CD8-positive, alpha-beta memory T cell (primary cell): ENCODE measurements around the gene CXXC4. TPM values are rescaled to one million over a fixed set of nuclear protein-coding genes. Genes with fewer than 3 reads are reported as not detected.

Experiments used
- CTCF ChIA-PET: fragments of 350-600 bp; sonication (Branson Sonifier 250); formaldehyde crosslinking; loops from one replicate; lab custom pipeline; 2021; ENCODE audit warnings: antibody characterized with exemption; lab: Charles Lee
- POLR2A ChIA-PET: fragments of 350-600 bp; sonication (Branson Sonifier 250); formaldehyde crosslinking; loops from one replicate; lab custom pipeline; 2021; ENCODE audit warnings: antibody characterized with exemption; lab: Charles Lee
- DNase-seq, 5 donors: peaks; one replicate each; pipeline versions ENCODE4 v3.0.0 to v3.0.0-alpha.2; 2020 to 2022; ENCODE audit warnings: mixed read lengths in 1 of 5
- H3K27ac ChIP-seq: one replicate; pipeline ENCODE4 v1.7.0; 2013; ENCODE audit warnings: low read depth, mild to moderate bottlenecking, low read length, moderate library complexity
- H3K27me3 ChIP-seq: 2 replicates; pipeline ENCODE4 v1.7.0; 2013; ENCODE audit warnings: low read length, mild to moderate bottlenecking; ENCODE audit not compliant: insufficient read depth, poor library complexity, severe bottlenecking
- H3K36me3 ChIP-seq: 2 replicates; pipeline ENCODE4 v1.7.0; 2013; ENCODE audit warnings: mild to moderate bottlenecking, low read length, moderate library complexity; ENCODE audit not compliant: insufficient read depth
- H3K4me1 ChIP-seq: 2 replicates; pipeline ENCODE4 v1.7.0; 2013; ENCODE audit warnings: mild to moderate bottlenecking, low read length, moderate library complexity; ENCODE audit not compliant: insufficient read depth
- H3K4me3 ChIP-seq: 2 replicates; pipeline ENCODE4 v1.7.0; 2013; ENCODE audit warnings: mild to moderate bottlenecking, low read length
- H3K9me3 ChIP-seq: 2 replicates; pipeline ENCODE4 v1.7.0; 2013; ENCODE audit warnings: mild to moderate bottlenecking, low read length
- H3K27ac Mint-ChIP-seq, 8 donors: one replicate each; pipeline ENCODE4 v1.8.0; 2020 to 2021; ENCODE audit warnings: mixed read lengths in 8 of 8, mild to moderate bottlenecking in 6 of 8, inconsistent platforms in 3 of 8, moderate library complexity in 3 of 8
- H3K27me3 Mint-ChIP-seq, 2 donors: one replicate each; pipeline ENCODE4 v1.8.0; 2020 to 2021; ENCODE audit warnings: mixed read lengths in 2 of 2, mild to moderate bottlenecking in 1 of 2, moderate library complexity in 1 of 2
- H3K36me3 Mint-ChIP-seq, 3 donors: one replicate each; pipeline ENCODE4 v1.8.0; 2020 to 2021; ENCODE audit warnings: mixed read lengths in 3 of 3, inconsistent platforms in 1 of 3, mild to moderate bottlenecking in 1 of 3
- H3K4me1 Mint-ChIP-seq, 3 donors: one replicate each; pipeline ENCODE4 v1.8.0; 2020 to 2021; ENCODE audit warnings: mixed read lengths in 3 of 3, inconsistent platforms in 1 of 3, mild to moderate bottlenecking in 1 of 3
- H3K4me3 Mint-ChIP-seq, 7 donors: one replicate each; pipeline ENCODE4 v1.8.0; 2020 to 2021; ENCODE audit warnings: mixed read lengths in 7 of 7, mild to moderate bottlenecking in 6 of 7, moderate library complexity in 4 of 7, inconsistent platforms in 2 of 7
- H3K9me3 Mint-ChIP-seq, 5 donors: one replicate each; pipeline ENCODE4 v1.8.0; 2020 to 2022; ENCODE audit warnings: mixed read lengths in 5 of 5, mild to moderate bottlenecking in 3 of 5, moderate library complexity in 2 of 5, inconsistent platforms in 1 of 5
- polyA plus RNA-seq: library from polyadenylated mRNA; unstranded; fragments of 300-500 nt; fragmentation: Illumina TruSeq; gene quantifications from one replicate; pipeline ENCODE4 v1.2.3, GENCODE V29; 2021
- total RNA-seq, 2 experiments: library from RNA; stranded (reverse); gene quantifications; one replicate each; pipeline ENCODE4 v1.2.3, GENCODE V29; 2021

The CXXC4 gene
- total and polyA plus RNA-seq, 3 experiments from 2014 or later = 1.1 TPM; not detected in 2

GRCh38 chr4:104516884-104517283 lies 22.2 kb upstream of the CXXC4 start:
- CTCF ChIA-PET = no interaction called here
- Mint-ChIP-seq H3K4me1 (no peaks in the 10 kb centered on the region), H3K36me3 (no peaks in the 10 kb centered on the region), H3K4me3 (no peak overlapping the region), H3K27ac (no peak overlapping the region), H3K27me3 (peaks cover 0 to 2% of the 10 kb centered on the region in 2 donors), H3K9me3 (peaks cover 0 to 2% (median 0%) of the 10 kb centered on the region in 5 donors)
- no peaks in the 10 kb centered on the region for H3K27me3 ChIP-seq
- no peak overlapping the region for H3K27ac ChIP-seq
- POLR2A ChIA-PET = no interaction called here
- H3K4me3 ChIP-seq = no peak overlapping the region
- H3K4me1 ChIP-seq = no peaks in the 10 kb centered on the region
- no peak for DNase-seq
- no peaks in the 10 kb centered on the region for H3K36me3 ChIP-seq
- no peaks in the 10 kb centered on the region for H3K9me3 ChIP-seq

- POLR2A ChIA-PET = no interaction called here
- Mint-ChIP-seq H3K36me3 (no peaks in the 10 kb centered on the region), H3K4me1 (no peaks in the 10 kb centered on the region), H3K27ac (no peak overlapping the region), H3K9me3 (no peaks in the 10 kb centered on the region), H3K4me3 (no peak overlapping the region), H3K27me3 (peaks cover 0 to 2% of the 10 kb centered on the region in 2 donors)
- no peak for DNase-seq
- H3K4me3 ChIP-seq = no peak overlapping the region
- H3K27me3 ChIP-seq = no peaks in the 10 kb centered on the region
- no peaks in the 10 kb centered on the region for H3K4me1 ChIP-seq
- no peaks in the 10 kb centered on the region for H3K36me3 ChIP-seq
- CTCF ChIA-PET = no interaction called here
- no peak overlapping the region for H3K27ac ChIP-seq
- H3K9me3 ChIP-seq = no peaks in the 10 kb centered on the region
Observed at GRCh38 chr4:104508224-104508623, 13.5 kb upstream of the CXXC4 start.

GRCh38 chr4:104507112-104507511 lies 12.4 kb upstream of the CXXC4 start:
- H3K4me3 ChIP-seq = no peak overlapping the region
- H3K27ac Mint-ChIP-seq = no peak overlapping the region
- no peak for DNase-seq
- no peaks in the 10 kb centered on the region for H3K9me3 ChIP-seq
- H3K27me3 Mint-ChIP-seq = peaks cover 0 to 2% of the 10 kb centered on the region in 2 donors
- ChIA-PET CTCF (no interaction called here), POLR2A (no interaction called here)
- H3K4me3 Mint-ChIP-seq = no peak overlapping the region
- H3K27ac ChIP-seq = no peak overlapping the region
- H3K9me3 Mint-ChIP-seq = no peaks in the 10 kb centered on the region
- H3K27me3 ChIP-seq = no peaks in the 10 kb centered on the region
- no peaks in the 10 kb centered on the region for H3K4me1 Mint-ChIP-seq
- no peaks in the 10 kb centered on the region for H3K36me3 ChIP-seq
- no peaks in the 10 kb centered on the region for H3K4me1 ChIP-seq
- H3K36me3 Mint-ChIP-seq = no peaks in the 10 kb centered on the region

GRCh38 chr4:104504536-104504935 lies 9.8 kb upstream of the CXXC4 start:
- H3K36me3 Mint-ChIP-seq = no peaks in the 10 kb centered on the region
- no peaks in the 10 kb centered on the region for H3K36me3 ChIP-seq
- no peaks in the 10 kb centered on the region for H3K9me3 ChIP-seq
- no peak overlapping the region for H3K4me3 ChIP-seq
- no peak overlapping the region for H3K27ac Mint-ChIP-seq
- CTCF ChIA-PET = no interaction called here
- H3K4me1 Mint-ChIP-seq = no peaks in the 10 kb centered on the region
- no peaks in the 10 kb centered on the region for H3K4me1 ChIP-seq
- H3K9me3 Mint-ChIP-seq = no peaks in the 10 kb centered on the region
- no peaks in the 10 kb centered on the region for H3K27me3 ChIP-seq
- no peak overlapping the region for H3K27ac ChIP-seq
- H3K27me3 Mint-ChIP-seq = peaks cover 3 to 5% of the 10 kb centered on the region in 2 donors
- POLR2A ChIA-PET = no interaction called here
- no peak for DNase-seq
- no peak overlapping the region for H3K4me3 Mint-ChIP-seq

GRCh38 chr4:104502471-104502870 lies 7.8 kb upstream of the CXXC4 start:
- Mint-ChIP-seq H3K9me3 (no peaks in the 10 kb centered on the region), H3K27ac (no peak overlapping the region), H3K4me3 (no peak overlapping the region), H3K4me1 (no peaks in the 10 kb centered on the region), H3K27me3 (peaks cover 5 to 10% of the 10 kb centered on the region in 2 donors), H3K36me3 (no peaks in the 10 kb centered on the region)
- CTCF ChIA-PET = no interaction called here
- H3K27ac ChIP-seq = no peak overlapping the region
- H3K9me3 ChIP-seq = no peaks in the 10 kb centered on the region
- no peaks in the 10 kb centered on the region for H3K36me3 ChIP-seq
- H3K27me3 ChIP-seq = no peaks in the 10 kb centered on the region
- DNase-seq = no peak
- no peaks in the 10 kb centered on the region for H3K4me1 ChIP-seq
- POLR2A ChIA-PET = no interaction called here
- no peak overlapping the region for H3K4me3 ChIP-seq

- Mint-ChIP-seq H3K4me1 (no peaks in the 10 kb centered on the region), H3K36me3 (no peaks in the 10 kb centered on the region), H3K9me3 (no peaks in the 10 kb centered on the region), H3K27me3 (peaks cover 5 to 11% of the 10 kb centered on the region in 2 donors), H3K4me3 (no peak overlapping the region), H3K27ac (no peak overlapping the region)
- ChIA-PET CTCF (no interaction called here), POLR2A (no interaction called here)
- Histone ChIP-seq H3K9me3 (no peaks in the 10 kb centered on the region), H3K4me3 (no peak overlapping the region), H3K36me3 (no peaks in the 10 kb centered on the region), H3K4me1 (no peaks in the 10 kb centered on the region), H3K27ac (no peak overlapping the region), H3K27me3 (no peaks in the 10 kb centered on the region)
- no peak for DNase-seq
Observed at GRCh38 chr4:104501290-104501689, 6.6 kb upstream of the CXXC4 start.

- H3K9me3 ChIP-seq = no peaks in the 10 kb centered on the region
- H3K36me3 ChIP-seq = no peaks in the 10 kb centered on the region
- no peak overlapping the region for H3K4me3 ChIP-seq
- ChIA-PET CTCF (interaction anchor here (0.9 kb wide), 1 partner anchor 10 kb away, joined by 3 read pairs; no protein-coding TSS in a partner anchor), POLR2A (no interaction called here)
- Mint-ChIP-seq H3K27ac (no peak overlapping the region), H3K9me3 (peaks cover 0 to 2% (median 0%) of the 10 kb centered on the region in 5 donors), H3K27me3 (peaks cover 9 to 18% of the 10 kb centered on the region in 2 donors), H3K4me3 (no peak overlapping the region), H3K4me1 (peaks cover 3 to 4% (median 4%) of the 10 kb centered on the region in 3 donors), H3K36me3 (no peaks in the 10 kb centered on the region)
- H3K4me1 ChIP-seq = no peaks in the 10 kb centered on the region
- no peak for DNase-seq
- H3K27me3 ChIP-seq = no peaks in the 10 kb centered on the region
- H3K27ac ChIP-seq = no peak overlapping the region
Observed at GRCh38 chr4:104500442-104500841, 5.7 kb upstream of the CXXC4 start.

- Histone ChIP-seq H3K36me3 (no peaks in the 10 kb centered on the region), H3K4me1 (peaks cover 9% of the 10 kb centered on the region), H3K27ac (no peak overlapping the region), H3K9me3 (no peaks in the 10 kb centered on the region), H3K4me3 (no peak overlapping the region), H3K27me3 (no peaks in the 10 kb centered on the region)
- peaks cover 20 to 60% of the 10 kb centered on the region in 2 donors for H3K27me3 Mint-ChIP-seq
- ChIA-PET CTCF (no interaction called here), POLR2A (interaction anchor here (0.6 kb wide), 1 partner anchor 11 kb away, joined by 4 read pairs; no protein-coding TSS in a partner anchor)
- peak overlapping the region; percentile 79 to 94 (median 85) for H3K4me3 Mint-ChIP-seq
- H3K9me3 Mint-ChIP-seq = peaks cover 0 to 2% (median 0%) of the 10 kb centered on the region in 5 donors
- H3K27ac Mint-ChIP-seq = peak overlapping the region in 2 of 8 donors; percentile 1 to 32
- H3K36me3 Mint-ChIP-seq = no peaks in the 10 kb centered on the region
- no peak for DNase-seq
- peaks cover 40 to 48% (median 47%) of the 10 kb centered on the region in 3 donors for H3K4me1 Mint-ChIP-seq
Observed at GRCh38 chr4:104494185-104494584, 509 bp downstream of the CXXC4 start.
